Suppressor macrophage (primary cell): ENCODE results near the gene AASDH.
"Not testable (repeated sequence)": the region's sequence is repeated elsewhere in the genome, so short reads cannot be mapped to it uniquely, and the experiment has no call there.

ENCODE experiments used
- DNase-seq, 4 experiments: peaks; one replicate each; pipeline ENCODE4 v3.0.0-alpha.2; 2020 to 2022

Gene AASDH

DNA sequence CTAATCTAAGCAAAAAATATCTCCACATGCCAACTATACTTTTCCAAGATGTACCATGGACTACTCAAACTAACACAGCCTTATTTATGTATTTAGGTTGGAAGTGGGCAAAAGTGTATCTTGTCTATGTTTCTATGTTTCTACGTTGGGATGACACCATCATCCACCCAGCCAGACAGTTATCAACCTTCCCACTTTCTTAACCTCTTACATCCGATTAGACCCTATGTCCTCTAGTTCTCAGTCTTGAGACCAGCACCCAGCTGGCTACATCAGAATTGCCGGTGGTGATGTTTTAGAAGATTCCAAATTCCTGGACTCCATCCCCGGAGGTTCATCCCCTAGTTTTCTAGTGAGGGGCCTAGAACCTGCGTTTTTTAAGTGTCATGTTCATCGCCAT, 1.0 kb upstream of the AASDH start:
- no peak for DNase-seq

DNA sequence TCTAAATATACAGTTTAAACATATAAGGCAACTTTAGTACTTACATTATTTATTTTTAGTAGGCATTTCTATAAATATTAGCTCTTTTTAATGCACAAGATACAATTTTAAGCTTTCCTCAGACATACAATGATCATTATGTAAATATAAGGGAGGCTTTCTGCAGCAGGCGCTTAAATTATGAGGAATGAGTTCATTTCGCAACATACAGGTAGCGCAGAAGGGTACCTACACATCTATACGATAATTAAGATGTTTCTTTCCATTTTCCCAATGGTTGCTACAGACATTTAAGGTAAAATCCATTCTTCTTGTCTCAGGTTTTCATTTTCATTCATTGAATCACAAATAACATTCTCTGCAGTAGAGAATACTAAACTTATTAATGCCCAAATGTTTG, 1.2 kb downstream of the AASDH start:
- DNase-seq = no peak

DNA sequence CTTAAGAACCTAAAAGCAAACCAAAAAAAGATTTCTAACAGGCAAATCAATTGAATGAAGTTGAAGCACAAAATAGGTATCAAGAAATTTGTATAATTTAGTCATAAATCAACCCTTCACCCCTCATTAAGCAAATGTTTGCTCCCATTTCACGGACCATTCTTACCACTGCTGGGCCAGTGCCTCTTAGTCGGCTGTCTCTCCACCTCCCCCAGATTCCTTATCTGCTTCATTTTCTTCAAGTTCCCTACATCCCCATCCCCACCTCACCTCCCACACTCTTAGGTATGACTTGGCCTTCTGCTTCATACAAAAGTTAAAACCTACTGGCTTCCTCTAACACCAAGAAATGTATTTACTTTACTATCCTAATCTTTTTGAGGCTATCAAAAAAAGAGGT, 11.8 kb downstream of the AASDH start:
- DNase-seq = no peak

DNA sequence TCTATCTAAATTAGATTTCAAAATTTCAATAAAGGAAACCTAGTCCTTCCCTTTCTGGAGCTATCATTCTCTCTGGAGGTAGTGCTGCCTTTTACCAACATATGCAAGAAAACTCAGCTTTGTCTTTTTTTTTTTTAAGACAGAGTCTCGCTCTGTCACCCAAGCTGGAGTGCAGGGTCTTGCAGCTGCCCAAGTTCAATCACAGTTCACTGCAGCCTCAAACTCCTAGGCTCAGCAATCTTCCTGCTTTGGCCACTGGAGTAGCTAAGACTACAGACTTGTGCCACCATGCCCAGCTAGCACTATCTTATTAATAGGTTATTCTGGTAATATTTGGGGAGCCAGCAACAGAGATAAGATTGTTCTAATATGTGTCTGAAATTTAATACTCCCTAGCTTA, 12.3 kb downstream of the AASDH start:
- no peak for DNase-seq

DNA sequence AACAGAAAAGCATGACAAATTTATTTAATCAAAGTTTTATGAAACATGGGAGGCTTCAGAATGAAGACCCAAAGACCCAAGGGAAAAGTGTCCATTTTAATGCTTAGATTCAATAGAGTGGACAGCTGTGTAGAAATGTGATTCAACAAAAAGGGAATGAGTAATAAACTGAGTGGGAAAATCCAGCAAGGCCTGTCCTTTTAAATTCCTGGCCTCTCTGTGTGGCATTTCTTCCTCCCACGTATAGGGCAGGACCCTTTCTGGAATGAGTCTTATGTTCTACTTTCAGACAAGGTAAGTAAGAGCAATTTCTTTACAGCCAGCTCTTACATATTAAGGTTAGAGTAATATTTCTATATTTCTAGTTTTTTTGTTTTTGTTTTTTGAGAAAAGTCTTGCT, 14.5 kb downstream of the AASDH start:
- DNase-seq = no peak

DNA sequence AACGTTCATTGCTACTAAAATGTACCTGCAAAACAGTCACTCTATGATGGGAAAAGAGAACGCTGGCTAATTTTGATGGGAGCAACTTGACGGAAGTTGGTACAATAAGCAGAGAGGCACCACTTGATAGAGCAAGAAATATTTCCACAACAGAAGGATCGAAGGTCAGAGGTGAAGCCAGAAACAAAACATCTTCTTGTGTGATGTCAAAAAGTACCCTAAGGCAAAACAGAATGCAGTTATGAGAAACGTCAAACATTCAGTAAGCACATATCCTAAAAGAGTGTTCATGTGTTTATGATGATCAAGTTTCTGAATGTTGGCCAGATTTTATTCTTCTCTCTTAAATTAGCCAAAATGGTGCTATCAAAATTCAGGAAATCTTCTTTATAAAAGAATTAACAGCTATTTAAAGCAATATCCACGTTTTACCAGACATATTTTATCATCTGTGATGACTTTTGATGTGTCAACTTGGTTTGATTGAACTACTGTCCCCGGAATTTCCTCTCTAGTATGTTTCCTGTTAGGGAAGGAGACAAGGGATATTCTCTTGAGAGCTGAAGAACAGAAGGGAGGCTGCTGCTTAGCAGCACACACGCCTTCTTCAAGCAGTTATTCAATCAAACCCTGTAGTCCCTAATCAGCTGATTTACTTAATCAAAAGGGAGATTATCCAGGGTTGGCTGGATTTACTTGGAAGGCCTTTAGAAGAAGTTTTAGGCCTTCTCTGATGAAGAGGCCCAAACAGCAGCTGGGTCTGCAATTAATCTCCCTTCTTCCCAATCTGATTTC, 15.7 kb downstream of the AASDH start:
- no peak for DNase-seq

DNA sequence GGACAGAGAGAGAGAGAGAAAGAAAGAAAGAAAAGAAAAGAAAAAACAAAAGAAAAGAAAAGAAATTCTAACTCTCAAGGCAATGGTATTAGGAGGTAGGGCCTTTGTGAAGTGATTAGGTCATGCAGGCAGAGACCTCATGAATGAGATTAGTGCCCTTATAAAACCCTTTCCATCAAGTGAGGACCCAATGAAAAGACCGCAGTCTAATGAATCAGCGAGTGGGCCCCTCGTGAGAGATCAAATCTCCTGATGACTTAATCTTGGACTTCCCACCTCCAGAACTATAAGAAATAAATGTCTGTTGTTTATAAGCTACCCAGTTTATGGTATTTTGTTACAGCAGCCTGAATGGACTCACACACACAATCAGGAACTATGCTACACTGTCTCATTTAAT, 16.9 kb downstream of the AASDH start:
- no peak for DNase-seq

DNA sequence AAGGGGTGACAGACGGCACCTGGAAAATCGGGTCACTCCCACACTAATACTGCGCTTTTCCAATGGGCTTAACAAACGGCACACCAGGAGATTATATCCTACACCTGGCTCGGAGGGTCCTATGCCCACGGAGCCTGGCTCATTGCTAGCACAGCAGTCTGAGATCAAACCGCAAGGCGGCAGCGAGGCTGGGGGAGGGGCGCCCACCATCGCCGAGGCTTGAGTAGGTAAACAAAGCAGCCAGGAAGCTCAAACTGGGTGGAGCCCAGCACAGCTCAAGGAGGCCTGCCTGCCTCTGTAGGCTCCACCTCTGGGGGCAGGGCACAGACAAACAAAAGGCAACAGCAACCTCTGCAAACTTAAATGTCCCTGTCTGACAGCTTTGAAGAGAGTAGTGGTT, 24.3 kb downstream of the AASDH start:
- DNase-seq = not testable (repeated sequence)

DNA sequence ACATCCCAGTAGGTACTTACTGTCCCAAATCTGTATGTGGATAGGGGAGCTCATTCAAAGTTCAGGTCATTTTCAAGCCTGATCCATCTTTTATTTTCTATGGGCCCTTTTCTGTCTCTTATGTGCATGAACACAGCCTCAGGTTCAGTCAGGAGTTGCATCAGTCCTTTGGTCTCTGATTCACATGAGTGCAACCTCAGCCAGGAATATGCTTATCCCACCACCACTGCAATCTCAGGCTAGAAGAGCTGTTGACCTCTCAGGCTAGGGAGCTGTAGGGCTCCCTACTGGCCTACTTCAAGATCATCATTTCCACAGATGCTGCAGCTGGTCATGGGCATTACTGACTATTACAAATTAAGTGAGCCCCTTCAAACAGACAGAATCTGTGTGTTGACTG, 27.2 kb downstream of the AASDH start:
- no peak for DNase-seq

DNA sequence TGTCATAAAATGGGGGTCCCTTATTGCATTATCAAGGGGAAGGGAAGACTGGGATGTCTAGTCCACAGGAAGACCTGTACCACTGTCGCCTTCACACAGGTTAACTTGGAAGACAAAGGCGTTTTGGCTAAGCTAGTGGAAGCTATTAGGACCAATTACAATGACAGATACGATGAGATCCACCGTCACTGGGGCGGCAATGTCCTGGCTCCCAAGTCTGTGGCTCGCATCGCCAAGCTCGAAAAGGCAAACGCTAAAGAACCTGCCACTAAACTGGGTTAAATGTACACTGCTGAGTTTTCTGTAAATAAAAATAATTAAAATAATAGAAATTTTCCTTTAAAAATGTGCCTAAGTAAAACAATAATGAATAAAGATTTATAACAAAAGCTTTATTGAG, 30.6 kb downstream of the AASDH start:
- DNase-seq = no peak

DNA sequence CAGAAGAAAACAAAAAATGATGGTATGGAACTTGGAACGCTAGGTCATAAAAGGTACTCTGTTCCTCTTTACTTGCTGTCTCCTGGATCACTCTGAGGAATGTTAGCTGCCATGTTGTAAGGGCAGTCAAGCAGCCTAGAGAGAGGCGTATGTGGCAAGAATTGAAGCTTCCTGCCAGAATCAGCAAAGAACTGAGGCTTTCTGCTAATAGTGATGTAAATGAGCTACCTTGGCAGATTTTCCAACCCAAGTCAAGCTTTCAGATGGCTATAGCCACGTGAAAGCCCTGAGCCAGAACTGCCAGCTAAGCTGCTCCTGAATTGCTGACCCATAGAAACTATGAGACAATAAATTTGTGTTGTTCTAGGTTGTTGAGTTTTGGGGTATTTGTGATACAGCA, 38.7 kb downstream of the AASDH start:
- no peak for DNase-seq

DNA sequence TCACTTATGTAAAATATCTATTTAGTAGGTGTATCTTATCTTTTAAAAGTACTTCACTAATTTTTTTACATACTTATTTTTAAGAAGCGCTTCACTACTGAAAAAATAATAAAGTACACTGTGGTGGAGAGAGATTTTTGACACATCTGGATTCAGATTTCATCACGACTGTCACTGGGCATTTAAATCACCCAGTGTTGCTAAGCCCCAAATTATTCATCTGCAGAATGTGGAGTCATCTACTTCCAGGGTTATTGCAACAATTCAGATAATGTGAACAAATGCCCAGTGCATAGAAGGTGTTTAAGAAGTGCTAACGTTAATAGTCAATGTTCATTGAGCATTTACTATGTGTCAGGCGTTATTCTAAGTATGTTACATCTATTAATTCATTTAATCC, 41.8 kb downstream of the AASDH start:
- DNase-seq = no peak

DNA sequence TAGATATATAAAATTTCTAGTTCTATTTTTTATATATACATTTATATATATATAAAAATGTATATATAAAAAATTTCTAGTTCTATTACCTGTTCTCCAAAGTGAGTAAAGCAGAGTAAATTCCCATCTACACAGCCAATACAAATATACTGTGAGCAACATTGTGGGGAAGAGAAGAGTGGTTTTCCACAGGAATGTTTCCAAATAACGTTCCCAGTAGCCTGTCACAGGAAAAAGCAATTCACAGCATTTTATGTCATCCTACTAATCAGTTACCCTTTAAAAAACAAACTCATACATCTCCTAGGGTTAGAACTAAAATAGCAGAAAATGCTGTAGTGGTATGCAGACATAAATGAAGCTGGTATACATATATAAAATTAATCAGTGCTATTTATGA, 44.5 kb downstream of the AASDH start:
- no peak for DNase-seq

DNA sequence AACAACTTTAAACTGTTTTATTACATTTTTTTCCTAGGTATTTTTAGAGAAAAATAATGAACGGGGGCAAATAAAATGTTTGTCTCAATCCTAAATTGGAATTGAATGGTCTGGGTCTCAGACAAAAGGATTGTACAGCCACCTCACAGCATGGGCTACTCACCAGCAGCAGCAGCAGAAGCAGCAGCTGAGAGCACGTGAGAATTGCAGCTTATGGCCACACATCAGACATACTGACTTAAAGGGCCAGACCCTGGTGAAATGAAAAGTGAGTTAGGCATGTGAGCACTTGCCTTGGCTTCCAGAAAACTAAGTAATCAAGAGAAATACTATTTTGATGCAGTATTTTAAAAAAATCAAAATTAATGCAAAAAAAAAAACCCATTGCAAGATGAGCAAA, 56.6 kb downstream of the AASDH start:
- DNase-seq = no peak

DNA sequence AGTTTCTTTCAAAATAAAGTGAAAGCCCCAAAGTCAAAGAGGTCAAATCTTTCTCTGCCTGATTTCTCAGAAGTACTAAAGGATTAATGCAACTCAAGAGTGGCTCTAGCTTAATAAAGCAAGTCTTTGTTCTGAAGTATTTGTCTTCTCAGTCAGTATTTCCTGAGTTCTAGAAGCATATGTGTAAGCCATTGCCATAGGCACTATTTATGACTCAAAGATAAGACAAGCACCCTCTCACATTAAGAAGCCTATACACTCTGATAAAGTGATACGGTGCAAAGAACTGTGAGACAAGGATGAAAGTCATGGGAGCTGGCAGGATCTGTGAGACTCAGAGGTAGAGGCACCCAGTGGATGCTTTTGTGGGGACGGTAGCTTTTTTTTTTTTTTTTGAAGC, 60.9 kb downstream of the AASDH start:
- no peak for DNase-seq

DNA sequence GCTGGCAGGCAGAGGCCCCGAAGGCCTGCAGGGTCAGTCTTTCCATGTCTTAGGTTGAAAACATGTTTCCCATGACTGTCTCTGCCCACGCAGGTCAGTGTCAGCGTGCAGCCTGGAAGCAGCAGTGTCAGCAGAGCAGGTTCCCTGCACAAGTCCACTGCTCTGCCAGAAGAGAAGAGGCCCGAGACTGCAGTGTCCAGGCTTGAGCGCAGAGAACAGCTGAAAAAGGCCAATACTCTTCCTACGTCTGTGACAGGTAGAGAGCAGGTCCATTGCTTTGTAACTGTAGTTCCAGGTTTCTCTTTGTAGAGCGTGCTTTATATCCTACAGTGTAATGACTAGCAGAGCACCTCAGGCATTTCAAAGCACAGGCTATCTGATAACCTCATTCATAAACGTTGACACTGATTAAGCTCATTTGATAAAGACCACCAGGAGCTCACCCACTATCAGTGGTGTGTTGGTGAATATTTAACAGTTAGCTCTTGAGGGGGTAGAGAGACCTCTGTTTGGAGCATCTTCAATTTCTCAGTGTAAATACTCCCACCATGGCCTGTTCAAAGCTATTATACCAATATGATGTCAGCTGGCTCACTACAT, 63.2 kb downstream of the AASDH start:
- no peak for DNase-seq

DNA sequence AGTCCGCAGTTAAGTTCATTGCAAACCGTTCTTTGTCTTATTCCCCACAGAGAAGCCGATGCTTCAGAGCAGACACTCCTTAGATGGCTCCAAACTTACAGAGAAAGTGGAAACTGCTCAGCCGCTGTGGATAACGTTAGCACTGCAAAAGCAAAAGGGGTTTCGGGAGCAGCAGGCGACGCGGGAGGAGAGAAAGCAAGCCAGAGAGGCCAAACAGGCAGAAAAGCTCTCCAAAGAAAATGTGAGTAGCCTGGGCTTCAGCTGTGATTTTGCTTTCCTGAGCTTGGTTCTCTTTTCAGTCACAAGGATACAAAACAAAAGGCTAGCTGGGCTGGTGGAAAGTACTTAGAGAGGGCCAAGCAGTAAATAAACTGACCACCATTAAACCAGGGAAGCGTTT, 64.0 kb downstream of the AASDH start:
- DNase-seq = no peak

DNA sequence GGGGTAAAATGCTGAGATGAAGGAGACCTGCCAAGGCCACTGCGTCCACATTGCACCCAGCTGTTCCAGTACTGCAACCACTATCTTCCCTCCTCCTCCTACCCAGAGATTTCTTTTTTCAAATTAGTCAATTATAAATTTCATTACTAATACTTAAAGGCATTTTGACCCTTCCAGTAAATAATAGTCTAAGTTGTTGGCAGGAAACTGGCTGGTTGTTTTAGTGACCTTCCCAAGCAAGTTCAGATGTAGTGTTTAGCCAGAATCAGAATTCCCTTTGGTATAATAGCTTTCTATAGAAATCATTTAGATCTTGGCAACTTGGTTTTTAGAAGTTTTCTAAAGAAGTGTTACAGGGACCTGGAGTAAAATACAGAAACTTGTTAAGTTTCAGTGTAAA, 66.0 kb downstream of the AASDH start:
- no peak for DNase-seq

DNA sequence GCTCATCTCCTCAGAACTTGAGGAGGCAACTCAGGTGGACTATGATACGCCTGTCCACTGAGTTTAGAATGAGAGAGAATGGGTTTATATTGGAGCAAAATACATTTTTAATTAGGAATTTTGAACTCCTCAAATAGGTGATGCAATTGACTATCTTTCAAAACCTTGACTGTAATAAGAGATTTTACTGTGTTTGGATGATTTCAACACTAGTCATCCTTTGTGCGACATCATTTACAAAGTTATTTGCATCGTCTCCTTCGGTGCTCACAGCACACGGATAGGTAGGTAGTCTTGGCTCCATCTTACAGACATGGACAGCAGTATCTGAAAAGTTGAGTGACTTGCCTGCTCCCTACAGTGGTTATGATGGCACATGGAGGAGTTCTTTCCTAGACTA, 67.0 kb downstream of the AASDH start:
- DNase-seq = no peak

DNA sequence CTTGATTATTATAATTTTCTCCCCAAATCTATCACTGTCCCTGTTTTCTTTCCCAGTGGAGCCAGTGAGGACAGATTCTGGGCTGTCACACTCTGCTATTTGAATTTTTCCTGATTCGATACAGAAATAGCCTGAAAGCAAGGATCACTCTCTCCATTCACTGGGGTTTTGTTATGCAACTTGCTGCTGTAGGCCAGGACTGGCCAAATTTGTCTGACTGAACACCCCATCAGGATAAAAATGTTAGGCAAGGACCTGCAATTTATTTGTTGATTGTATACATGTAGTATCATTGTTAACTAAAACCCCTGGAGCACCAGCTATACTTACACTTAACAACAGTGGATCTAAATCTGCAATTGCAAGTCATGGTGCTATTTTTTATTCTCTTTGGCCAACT, 68.7 kb downstream of the AASDH start:
- no peak for DNase-seq

DNA sequence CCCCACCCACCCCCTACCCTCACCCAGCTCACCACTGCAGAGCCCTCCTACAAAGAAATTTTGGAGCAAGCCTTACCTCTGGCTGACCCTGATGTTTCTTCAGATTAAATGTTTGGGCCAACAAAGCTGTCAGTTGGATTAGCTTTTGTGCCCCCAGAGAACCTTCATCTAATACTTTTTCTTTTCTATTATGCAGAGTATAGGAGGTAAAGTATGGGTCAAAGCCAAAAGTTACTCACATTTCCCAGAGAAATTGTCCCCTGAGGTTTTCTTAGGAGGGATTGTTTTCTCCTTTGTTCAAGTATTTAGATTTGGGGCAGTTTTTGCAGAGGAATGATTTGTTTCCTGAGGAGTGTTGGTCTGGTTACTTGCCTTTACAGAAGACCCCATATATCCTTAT, 69.5 kb downstream of the AASDH start:
- no peak for DNase-seq

DNA sequence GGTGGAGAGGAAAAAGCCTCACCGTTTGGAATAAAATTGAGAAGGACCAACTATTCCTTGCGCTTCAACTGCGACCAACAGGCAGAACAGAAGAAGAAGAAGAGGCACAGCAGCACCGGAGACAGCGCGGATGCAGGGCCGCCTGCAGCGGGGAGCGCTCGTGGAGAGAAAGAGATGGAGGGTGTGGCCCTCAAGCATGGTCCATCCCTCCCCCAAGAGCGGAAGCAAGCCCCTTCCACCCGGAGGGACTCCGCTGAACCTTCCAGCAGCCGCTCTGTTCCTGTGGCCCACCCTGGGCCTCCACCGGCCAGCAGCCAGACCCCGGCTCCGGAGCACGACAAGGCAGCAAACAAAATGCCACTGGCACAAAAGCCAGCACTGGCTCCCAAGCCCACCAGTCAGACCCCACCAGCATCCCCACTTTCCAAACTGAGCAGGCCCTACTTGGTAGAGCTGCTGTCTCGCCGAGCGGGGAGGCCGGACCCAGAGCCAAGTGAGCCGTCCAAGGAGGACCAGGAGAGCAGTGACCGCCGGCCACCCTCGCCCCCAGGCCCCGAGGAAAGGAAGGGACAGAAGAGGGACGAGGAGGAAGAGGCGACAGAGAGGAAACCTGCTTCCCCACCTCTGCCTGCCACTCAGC, 71.2 kb downstream of the AASDH start:
- no peak for DNase-seq

DNA sequence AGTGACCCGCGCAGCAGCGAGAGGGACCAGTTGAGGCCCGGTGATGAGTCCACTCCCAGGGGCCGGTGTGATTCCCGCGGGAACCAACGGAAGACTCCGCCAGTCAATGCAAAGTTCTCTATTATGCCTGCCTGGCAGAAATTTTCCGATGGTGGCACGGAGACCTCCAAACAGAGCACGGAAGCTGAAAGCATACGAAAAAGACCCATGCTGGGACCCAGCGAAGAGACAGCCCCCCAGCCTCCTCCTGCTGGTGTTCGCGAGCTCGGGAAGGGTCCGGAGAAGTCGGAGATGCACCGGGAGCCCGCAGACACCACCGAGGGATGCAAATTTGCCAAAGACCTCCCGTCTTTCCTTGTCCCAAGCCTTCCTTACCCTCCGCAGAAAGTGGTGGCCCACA, 71.7 kb downstream of the AASDH start:
- DNase-seq = no peak

DNA sequence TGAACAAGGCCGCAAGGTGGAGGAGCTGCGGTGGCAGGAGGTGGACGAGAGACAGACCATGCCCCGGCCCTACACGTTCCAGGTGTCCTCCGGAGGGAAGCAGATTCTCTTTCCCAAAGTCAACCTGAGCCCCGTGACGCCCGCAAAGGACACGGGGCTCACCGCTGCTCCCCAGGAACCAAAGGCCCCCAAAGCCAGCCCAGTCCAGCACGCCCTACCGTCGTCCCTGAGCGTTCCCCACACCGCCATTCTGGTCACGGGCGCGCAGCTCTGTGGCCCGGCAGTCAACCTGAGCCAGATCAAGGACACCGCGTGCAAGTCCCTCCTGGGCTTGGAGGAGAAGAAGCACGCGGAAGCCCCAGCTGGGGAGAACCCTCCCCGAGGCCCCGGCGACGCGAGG, 72.2 kb downstream of the AASDH start:
- DNase-seq = no peak
